ENCODE results near the gene PLEKHF1. TPM values are rescaled to one million over a fixed set of nuclear protein-coding genes. Genes with fewer than 3 reads are reported as not detected.

Gene PLEKHF1
- total RNA-seq (1 to 10 TPM; 2.1 to 8.4 (median 3.7) TPM), polyA plus RNA-seq (1 to 10 TPM; 9.1 to 9.3 TPM)

- intact Hi-C loops (cut with DNase I) = loop anchor here in 1 of 3 donors (10.0 kb wide), 1 partner anchor 51 kb away; no protein-coding TSS in a partner anchor
- Histone ChIP-seq H3K27ac (peak within 1 kb of the TSS; percentile 26 to 86 (median 72)), H3K27me3 (no peaks in the 10 kb centered on the region), H3K4me1 (peaks cover 21 to 40% (median 23%) of the 10 kb centered on the region in 3 donors), H3K4me3 (peak within 1 kb of the TSS; percentile 63 to 95 (median 86)), H3K36me3 (no peaks in the 10 kb centered on the region), H3K9me3 (no peaks in the 10 kb centered on the region)
- peak; percentile 87 to 95 (median 94) for ATAC-seq
- peak; percentile 84 to 98 (median 92) for DNase-seq
- TF ChIP-seq CTCF (IDR thresholded peaks at IDR 0.05) = no peak
- FAIRE-seq = no peak
- 0 to 1% methylated on average over 51 to 75 of the region's 75 CpGs for WGBS, 2 donors
Measured at GRCh38 chr19:29665215-29665825, at the start of gene PLEKHF1. Gene PLEKHF1, plus strand, starts transcription at chr19:29665461. Its CDS starts 8,379 bp downstream, at chr19:29673840.

- ATAC-seq (no peak), FAIRE-seq (no peak), DNase-seq (no peak)
- no peak for TF ChIP-seq CTCF (IDR thresholded peaks at IDR 0.05)
- Histone ChIP-seq H3K4me3 (no peak overlapping the region), H3K27me3 (no peaks in the 10 kb centered on the region), H3K4me1 (no peaks in the 10 kb centered on the region), H3K36me3 (peaks cover 5 to 36% (median 28%) of the 10 kb centered on the region in 3 donors), H3K9me3 (no peaks in the 10 kb centered on the region), H3K27ac (no peak overlapping the region)
- WGBS, 2 donors = 93 to 94% methylated on average over 10 of the region's 10 CpGs
- intact Hi-C loops (cut with DNase I) = loop anchor here in 2 of 3 donors (10.0 kb wide), 2 partner anchors 49 to 59 kb away; partner anchors contain the start of gene PLEKHF1 (in 1 of the 2)
Measured at GRCh38 chr19:29615891-29616425, 49.3 kb upstream of the PLEKHF1 start.

GRCh38 chr19:29616541-29616940, 48.7 kb upstream of the PLEKHF1 start:
- H3K9me3 ChIP-seq = no peaks in the 10 kb centered on the region
- 91 to 92% methylated on average over 16 of the region's 16 CpGs for WGBS, 2 donors
- intact Hi-C loops (cut with DNase I) = loop anchor here in 2 of 3 donors (10.0 kb wide), 2 partner anchors 48 to 58 kb away; partner anchors contain the start of gene PLEKHF1 (in 1 of the 2)
- H3K36me3 ChIP-seq = peaks cover 5 to 36% (median 28%) of the 10 kb centered on the region in 3 donors
- H3K4me1 ChIP-seq = no peaks in the 10 kb centered on the region
- no peak overlapping the region for H3K27ac ChIP-seq
- no peak for TF ChIP-seq CTCF (IDR thresholded peaks at IDR 0.05)
- H3K27me3 ChIP-seq = no peaks in the 10 kb centered on the region
- H3K4me3 ChIP-seq = no peak overlapping the region
- FAIRE-seq (no peak), ATAC-seq (peak in 1 of 4 donors; percentile 8), DNase-seq (no peak)

- Histone ChIP-seq H3K4me3 (no peak overlapping the region), H3K36me3 (peaks cover 0 to 27% (median 18%) of the 10 kb centered on the region in 3 donors), H3K9me3 (no peaks in the 10 kb centered on the region), H3K27ac (no peak overlapping the region), H3K4me1 (no peaks in the 10 kb centered on the region), H3K27me3 (no peaks in the 10 kb centered on the region)
- no peak for DNase-seq
- ATAC-seq = no peak
- WGBS, 2 donors = 81 to 85% methylated on average over 16 of the region's 16 CpGs
- intact Hi-C loops (cut with DNase I) = loop anchor here in 2 of 3 donors (10.0 kb wide), 2 partner anchors 47 to 57 kb away; partner anchors contain the start of gene PLEKHF1 (in 1 of the 2)
- no peak for TF ChIP-seq CTCF (IDR thresholded peaks at IDR 0.05)
- FAIRE-seq = no peak
Measured at GRCh38 chr19:29617366-29618266, 47.6 kb upstream of the PLEKHF1 start.

All from pancreas (tissue), 10 donors.